Neural progenitor cell (in vitro differentiated cells): ENCODE measurements around the gene PPP2R2C.

Source experiments
- CTCF ChIP-seq: fragments of 200-600 bp; sonication (generic); IDR thresholded peaks from 2 replicates; pipeline ENCODE4 v1.5.1; 2017; ENCODE audit warnings: antibody characterized with exemption, mild to moderate bottlenecking
- EZH2phosphoT487 ChIP-seq: fragments of 200-600 bp; sonication (generic); IDR thresholded peaks from 2 replicates; pipeline ENCODE4 v1.6.1; 2017; ENCODE audit warnings: antibody characterized with exemption

GRCh38 chr4:6453688-6453990 is 18.8 kb downstream of the PPP2R2C start:
- no peak for TF ChIP-seq CTCF
- TF ChIP-seq EZH2phosphoT487: no peak
